ENCODE data around the gene DNMT3A. TPM values are rescaled to one million over a fixed set of nuclear protein-coding genes. Genes with fewer than 3 reads are reported as not detected.

The DNMT3A gene
- total RNA-seq, 4 donors from 2014 or later: 11.3 to 29.5 (median 16.9) TPM

DNA sequence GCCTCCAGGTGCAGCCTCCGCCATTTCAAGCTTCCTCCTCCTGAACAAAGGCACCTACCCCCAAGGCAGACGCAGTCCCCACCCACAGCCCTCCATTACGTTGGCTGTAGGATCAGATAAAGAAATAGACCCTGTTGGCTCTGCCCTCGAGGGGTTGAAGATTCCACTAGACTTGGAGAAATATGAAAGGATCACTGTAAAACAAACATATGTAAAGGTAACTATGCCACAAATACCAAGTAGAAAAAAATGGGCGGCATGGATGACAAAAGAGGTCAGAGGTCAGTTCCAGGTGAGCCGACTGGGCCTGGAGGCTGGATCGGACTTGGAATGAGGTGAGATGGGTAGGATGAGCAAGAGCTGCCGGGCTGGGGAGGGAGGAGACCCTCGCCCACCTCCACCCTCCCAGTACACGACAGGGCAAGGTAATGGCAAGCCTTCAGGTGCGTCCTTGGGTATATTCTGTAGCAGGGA lies 88.5 kb downstream of the DNMT3A start:
- peak overlapping the region; percentile 78 to 86 (median 84) for H3K27ac ChIP-seq (replicated peaks in 1 of 4)
- 77% methylated on average over 11 of the region's 11 CpGs for WGBS
- intact Hi-C loops (cut with DNase I): no loop called here
- H3K36me3 ChIP-seq: peaks cover 7 to 18% (median 11%) of the 10 kb centered on the region in 4 donors
- peaks cover 29 to 51% (median 44%) of the 10 kb centered on the region in 4 donors for H3K4me1 ChIP-seq
- H3K9me3 ChIP-seq: no peaks in the 10 kb centered on the region
- no peak for TF ChIP-seq POLR2A (IDR thresholded peaks at IDR 0.05; ENCODE audit: low read depth)
- TF ChIP-seq, protein P1, sequence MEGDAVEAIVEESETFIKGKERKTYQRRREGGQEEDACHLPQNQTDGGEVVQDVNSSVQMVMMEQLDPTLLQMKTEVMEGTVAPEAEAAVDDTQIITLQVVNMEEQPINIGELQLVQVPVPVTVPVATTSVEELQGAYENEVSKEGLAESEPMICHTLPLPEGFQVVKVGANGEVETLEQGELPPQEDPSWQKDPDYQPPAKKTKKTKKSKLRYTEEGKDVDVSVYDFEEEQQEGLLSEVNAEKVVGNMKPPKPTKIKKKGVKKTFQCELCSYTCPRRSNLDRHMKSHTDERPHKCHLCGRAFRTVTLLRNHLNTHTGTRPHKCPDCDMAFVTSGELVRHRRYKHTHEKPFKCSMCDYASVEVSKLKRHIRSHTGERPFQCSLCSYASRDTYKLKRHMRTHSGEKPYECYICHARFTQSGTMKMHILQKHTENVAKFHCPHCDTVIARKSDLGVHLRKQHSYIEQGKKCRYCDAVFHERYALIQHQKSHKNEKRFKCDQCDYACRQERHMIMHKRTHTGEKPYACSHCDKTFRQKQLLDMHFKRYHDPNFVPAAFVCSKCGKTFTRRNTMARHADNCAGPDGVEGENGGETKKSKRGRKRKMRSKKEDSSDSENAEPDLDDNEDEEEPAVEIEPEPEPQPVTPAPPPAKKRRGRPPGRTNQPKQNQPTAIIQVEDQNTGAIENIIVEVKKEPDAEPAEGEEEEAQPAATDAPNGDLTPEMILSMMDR (IDR thresholded peaks at IDR 0.05): no peak
- TF ChIP-seq EP300 (IDR thresholded peaks at IDR 0.05): no peak
- no peak for TF ChIP-seq POLR2AphosphoS5 (IDR thresholded peaks at IDR 0.05)
- H3K27me3 ChIP-seq: no peaks in the 10 kb centered on the region
- H3K4me3 ChIP-seq: peak overlapping the region; percentile 68 to 79 (median 71)
- no peak for DNase-seq (ENCODE audit: extremely low spot score)

DNA sequence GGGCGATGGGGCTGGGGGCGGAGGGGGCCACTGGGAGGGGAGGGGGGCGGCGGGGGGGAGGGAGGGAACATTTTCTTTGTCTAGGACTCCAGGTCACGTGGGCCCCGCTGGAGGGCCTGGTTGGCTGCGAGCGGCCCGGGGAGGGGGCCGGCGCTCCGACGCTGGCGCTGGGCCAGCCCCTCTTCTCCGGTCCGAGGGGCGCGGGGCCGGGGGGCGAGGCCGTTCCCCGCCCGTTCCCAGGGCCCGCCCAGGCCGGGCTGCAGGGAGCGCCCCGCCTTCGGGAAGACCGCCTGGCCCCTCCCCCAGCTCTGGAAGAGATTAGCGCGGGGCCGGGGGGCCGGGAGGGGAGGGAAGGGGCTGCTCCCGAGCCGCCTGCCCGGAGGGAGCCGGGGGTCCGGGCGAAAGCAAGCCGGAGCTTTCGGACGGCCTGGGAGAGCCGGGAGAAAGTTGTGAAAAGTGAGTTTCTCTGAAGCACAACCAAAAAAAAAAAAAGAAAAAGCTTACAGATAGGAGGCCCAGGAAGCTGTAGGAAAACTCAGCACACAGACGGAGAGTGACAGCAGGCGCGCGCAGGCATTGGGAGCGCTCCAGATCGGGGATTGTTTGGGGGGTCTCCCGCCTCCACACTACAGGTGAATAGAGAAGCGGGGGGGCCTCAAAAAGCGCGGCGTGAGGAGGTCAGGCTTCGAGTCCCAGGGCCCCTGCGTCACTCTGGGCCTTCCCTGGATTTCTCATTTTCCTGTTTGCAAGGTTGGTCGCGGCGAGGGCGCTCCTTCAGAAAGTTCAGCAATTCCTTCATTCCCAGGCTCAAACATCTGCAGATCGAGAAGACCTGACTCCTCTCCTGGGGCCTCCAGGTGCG lies 89.2 kb downstream of the DNMT3A start:
- Histone ChIP-seq H3K27me3 (no peaks in the 10 kb centered on the region), H3K27ac (replicated peaks in 1 of 4) (peak overlapping the region; percentile 78 to 86 (median 84)), H3K36me3 (peaks cover 14 to 25% (median 18%) of the 10 kb centered on the region in 4 donors), H3K4me3 (peak overlapping the region; percentile 68 to 79 (median 71)), H3K9me3 (no peaks in the 10 kb centered on the region), H3K4me1 (peaks cover 29 to 44% (median 39%) of the 10 kb centered on the region in 4 donors)
- intact Hi-C loops (cut with DNase I): no loop called here
- 17% methylated on average over 47 of the region's 62 CpGs for WGBS
- DNase-seq (ENCODE audit: extremely low spot score): no peak
- TF ChIP-seq POLR2AphosphoS5 (IDR thresholded peaks at IDR 0.05) (no peak), POLR2A (IDR thresholded peaks at IDR 0.05; ENCODE audit: low read depth) (no peak), EP300 (IDR thresholded peaks at IDR 0.05) (no peak)
- TF ChIP-seq, protein P1 (IDR thresholded peaks at IDR 0.05): no peak

DNA sequence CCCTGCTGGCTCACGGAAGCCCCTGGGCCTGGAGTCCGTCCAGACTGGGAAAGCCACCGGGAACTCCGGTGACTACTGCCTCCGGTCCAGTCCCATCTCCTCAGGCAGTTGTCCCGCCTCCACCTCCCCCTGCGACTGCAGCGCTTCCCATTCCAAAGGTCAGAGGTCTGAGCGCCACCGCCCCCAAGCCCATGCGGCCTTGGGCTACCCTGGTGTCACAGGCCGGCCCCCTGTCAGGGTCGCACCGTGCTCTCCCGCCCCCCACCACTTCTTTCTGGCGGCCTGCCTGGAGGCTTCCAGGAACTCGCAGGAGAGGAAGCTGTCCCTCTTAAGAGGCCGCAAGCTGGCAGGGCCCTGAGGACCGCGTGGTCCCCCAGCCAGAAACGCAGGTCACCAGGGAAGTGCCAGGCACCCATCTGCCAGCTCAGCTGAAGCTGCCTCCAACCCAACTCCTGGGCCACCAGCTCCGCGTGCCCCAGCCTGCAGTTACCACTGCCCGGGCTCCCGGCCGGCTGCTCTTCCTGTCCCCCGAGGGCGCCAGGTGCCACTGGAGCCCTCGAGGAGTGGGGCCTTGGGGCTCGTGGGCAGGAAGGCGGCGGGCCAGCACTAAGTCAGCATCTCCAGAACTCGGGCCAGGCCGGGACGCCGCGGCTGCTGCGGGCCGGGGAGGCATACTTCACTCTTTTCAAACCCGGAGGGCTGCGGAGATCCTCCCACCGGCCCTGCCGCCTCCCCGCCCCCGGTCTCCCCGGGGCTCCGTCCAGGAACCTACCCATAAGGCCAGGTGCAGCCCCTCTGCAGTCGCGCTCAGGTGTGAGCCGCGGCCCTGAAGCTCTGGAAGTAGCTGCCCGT lies 90.1 kb downstream of the DNMT3A start:
- WGBS: 17% methylated on average over 12 of the region's 52 CpGs
- intact Hi-C loops (cut with DNase I): no loop called here

DNA sequence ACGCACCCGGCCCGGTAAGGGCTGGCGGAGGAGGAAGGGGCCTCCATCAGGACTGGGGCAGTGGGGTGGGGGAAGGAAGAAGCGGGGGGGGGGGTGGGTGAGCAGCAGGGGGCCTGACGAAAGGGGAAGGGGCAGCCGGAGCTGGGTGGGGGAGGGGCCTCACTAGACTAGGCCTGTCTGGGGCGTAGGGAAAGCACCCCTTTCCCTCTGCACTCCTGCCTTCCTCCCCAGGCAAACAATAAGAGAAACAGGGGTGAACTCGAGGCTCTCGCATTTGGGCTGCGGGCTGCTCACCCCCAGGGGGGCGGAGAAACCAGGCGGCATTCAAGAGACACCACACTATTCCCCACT lies 90.7 kb downstream of the DNMT3A start:
- H3K27me3 ChIP-seq: no peaks in the 10 kb centered on the region
- intact Hi-C loops (cut with DNase I): no loop called here
- no peak for DNase-seq (ENCODE audit: extremely low spot score)
- no peaks in the 10 kb centered on the region for H3K9me3 ChIP-seq
- peak overlapping the region; percentile 78 to 86 (median 84) for H3K27ac ChIP-seq (replicated peaks in 1 of 4)
- WGBS: 46% methylated on average over 10 of the region's 13 CpGs
- peaks cover 28 to 39% (median 33%) of the 10 kb centered on the region in 4 donors for H3K36me3 ChIP-seq
- TF ChIP-seq, protein P1 (IDR thresholded peaks at IDR 0.05): no peak
- no peak for TF ChIP-seq POLR2A (IDR thresholded peaks at IDR 0.05; ENCODE audit: low read depth)
- TF ChIP-seq POLR2AphosphoS5 (IDR thresholded peaks at IDR 0.05): no peak
- no peak for TF ChIP-seq EP300 (IDR thresholded peaks at IDR 0.05)
- H3K4me3 ChIP-seq: peak overlapping the region; percentile 68 to 79 (median 71)
- H3K4me1 ChIP-seq: peaks cover 17 to 30% (median 24%) of the 10 kb centered on the region in 4 donors

More for the DNA sequence above, 90.1 kb downstream of the DNMT3A start:
- DNase-seq (ENCODE audit: extremely low spot score): no peak
- H3K27ac ChIP-seq (replicated peaks in 1 of 4): peak overlapping the region; percentile 78 to 86 (median 84)
- peak overlapping the region; percentile 68 to 79 (median 71) for H3K4me3 ChIP-seq
- H3K36me3 ChIP-seq: peaks cover 22 to 33% (median 27%) of the 10 kb centered on the region in 4 donors
- no peaks in the 10 kb centered on the region for H3K9me3 ChIP-seq
- no peaks in the 10 kb centered on the region for H3K27me3 ChIP-seq
- peaks cover 20 to 35% (median 30%) of the 10 kb centered on the region in 4 donors for H3K4me1 ChIP-seq
- TF ChIP-seq EP300 (IDR thresholded peaks at IDR 0.05) (no peak), POLR2A (IDR thresholded peaks at IDR 0.05; ENCODE audit: low read depth) (no peak), POLR2AphosphoS5 (IDR thresholded peaks at IDR 0.05) (no peak)
